ENCODE data around the gene IBA57. TPM values are rescaled to one million over a fixed set of nuclear protein-coding genes. Genes with fewer than 3 reads are reported as not detected.

Gene IBA57
- polyA plus RNA-seq, 1 of the 3 experiments (the other 2 are of a cell fraction) = 1.8 TPM

GRCh38 chr1:228156941-228157728, 8.5 kb upstream of the IBA57 start:
- CTCF ChIA-PET = interaction anchor here (0.6 kb wide), 2 partner anchors 59 to 148 kb away, joined by 3 read pairs; no protein-coding TSS in a partner anchor
- POLR2A ChIA-PET = no interaction called here

GRCh38 chr1:228157729-228158126, 7.9 kb upstream of the IBA57 start:
- no peak overlapping the region for H3K4me2 ChIP-seq
- DNase-seq = no peak
- H3F3A ChIP-seq (replicated peaks; ENCODE audit: insufficient read depth) = no peaks in the 10 kb centered on the region
- H2AFZ ChIP-seq (ENCODE audit: low read depth) = no peak overlapping the region
- no peaks in the 10 kb centered on the region for H4K20me1 ChIP-seq (ENCODE audit: insufficient read depth)
- no peaks in the 10 kb centered on the region for H3K36me3 ChIP-seq (replicated peaks in 1 of 2; ENCODE audit: control insufficient read depth in 1 of 2, insufficient read depth in 2 of 2, low read length in 1 of 2)
- H3K4me3 ChIP-seq (ENCODE audit: low read depth in 2 of 2, low read length in 1 of 2) = no peak overlapping the region
- 91% methylated on average over 27 of the region's 43 CpGs for WGBS (ENCODE audit: low lambda C conversion rate)
- no peaks in the 10 kb centered on the region for H3K9me2 ChIP-seq
- ChIA-PET POLR2A (no interaction called here), CTCF (interaction anchor here (0.6 kb wide), 1 partner anchor 60 kb away, joined by 3 read pairs; no protein-coding TSS in a partner anchor)
- H3K4me1 ChIP-seq (ENCODE audit: control insufficient read depth in 1 of 2, insufficient read depth in 2 of 2, low read depth in 1 of 2, low read length in 1 of 2) = peaks cover 0 to 11% of the 10 kb centered on the region in 2 experiments; a peak in 1 of 4 replicates
- no peak overlapping the region for H3K27ac ChIP-seq (ENCODE audit: low read depth in 2 of 2, low read length in 1 of 2)
- no peak overlapping the region for H3K9ac ChIP-seq
- H3K9me3 ChIP-seq = no peaks in the 10 kb centered on the region
- no peaks in the 10 kb centered on the region for H3K79me2 ChIP-seq (ENCODE audit: insufficient read depth)
- no peaks in the 10 kb centered on the region for H3K27me3 ChIP-seq (ENCODE audit: insufficient read depth)
- TF ChIP-seq RAD21 (IDR thresholded peaks at IDR 0.05; ENCODE audit: low read length) (no peak), REST (IDR thresholded peaks at IDR 0.05; ENCODE audit: low read depth, low read length) (no peak), RCOR1 (IDR thresholded peaks at IDR 0.05; ENCODE audit: low read length) (no peak), POLR2AphosphoS5 (IDR thresholded peaks at IDR 0.05; ENCODE audit: low read depth, low read length) (no peak), TAF1 (IDR thresholded peaks at IDR 0.05; ENCODE audit: borderline replicate concordance, low read depth, low read length) (no peak), JUND (IDR thresholded peaks at IDR 0.05) (no peak), TCF12 (IDR thresholded peaks at IDR 0.05) (no peak), YY1 (IDR thresholded peaks at IDR 0.05; ENCODE audit: low read depth) (no peak)
- TF ChIP-seq, protein P1, sequence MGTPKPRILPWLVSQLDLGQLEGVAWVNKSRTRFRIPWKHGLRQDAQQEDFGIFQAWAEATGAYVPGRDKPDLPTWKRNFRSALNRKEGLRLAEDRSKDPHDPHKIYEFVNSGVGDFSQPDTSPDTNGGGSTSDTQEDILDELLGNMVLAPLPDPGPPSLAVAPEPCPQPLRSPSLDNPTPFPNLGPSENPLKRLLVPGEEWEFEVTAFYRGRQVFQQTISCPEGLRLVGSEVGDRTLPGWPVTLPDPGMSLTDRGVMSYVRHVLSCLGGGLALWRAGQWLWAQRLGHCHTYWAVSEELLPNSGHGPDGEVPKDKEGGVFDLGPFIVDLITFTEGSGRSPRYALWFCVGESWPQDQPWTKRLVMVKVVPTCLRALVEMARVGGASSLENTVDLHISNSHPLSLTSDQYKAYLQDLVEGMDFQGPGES (IDR thresholded peaks at IDR 0.05; ENCODE audit: low read depth, low read length) = no peak

More at GRCh38 chr1:228156941-228157728, 8.5 kb upstream of the IBA57 start:
- H3K27me3 ChIP-seq (ENCODE audit: insufficient read depth) = no peaks in the 10 kb centered on the region
- no peak overlapping the region for H3K4me3 ChIP-seq (ENCODE audit: low read depth in 2 of 2, low read length in 1 of 2)
- no peaks in the 10 kb centered on the region for H3K79me2 ChIP-seq (ENCODE audit: insufficient read depth)
- TF ChIP-seq FOSL2 (IDR thresholded peaks at IDR 0.05; ENCODE audit: borderline replicate concordance, low read depth) = no peak
- no peak for TF ChIP-seq FOXJ3 (CRISPR knock-in tag; IDR thresholded peaks at IDR 0.05)
- TF ChIP-seq CHD2 (IDR thresholded peaks at IDR 0.05; ENCODE audit: low read length, partially characterized antibody) = no peak
- TF ChIP-seq TAF1 (IDR thresholded peaks at IDR 0.05; ENCODE audit: borderline replicate concordance, low read depth, low read length) = no peak
- TF ChIP-seq RCOR1 (IDR thresholded peaks at IDR 0.05; ENCODE audit: low read length) = no peak
- TF ChIP-seq REST (IDR thresholded peaks at IDR 0.05; ENCODE audit: low read depth, low read length) = no peak
- no peak for TF ChIP-seq FOXM1 (IDR thresholded peaks at IDR 0.05; ENCODE audit: low read depth)
- H3K9ac ChIP-seq = no peak overlapping the region
- H3K27ac ChIP-seq (ENCODE audit: low read depth in 2 of 2, low read length in 1 of 2) = no peak overlapping the region
- H3K9me3 ChIP-seq = no peaks in the 10 kb centered on the region
- H3K4me2 ChIP-seq = no peak overlapping the region
- H3K9me2 ChIP-seq = no peaks in the 10 kb centered on the region
- H4K20me1 ChIP-seq (ENCODE audit: insufficient read depth) = no peaks in the 10 kb centered on the region
- 58% methylated on average over 16 of the region's 24 CpGs for WGBS (ENCODE audit: low lambda C conversion rate)
- no peaks in the 10 kb centered on the region for H3K36me3 ChIP-seq (replicated peaks in 1 of 2; ENCODE audit: control insufficient read depth in 1 of 2, insufficient read depth in 2 of 2, low read length in 1 of 2)
- no peak for DNase-seq
- H3K4me1 ChIP-seq (ENCODE audit: control insufficient read depth in 1 of 2, insufficient read depth in 2 of 2, low read depth in 1 of 2, low read length in 1 of 2) = peaks cover 0 to 5% of the 10 kb centered on the region in 2 experiments; a peak in 1 of 4 replicates
- H2AFZ ChIP-seq (ENCODE audit: low read depth) = no peak overlapping the region
- no peaks in the 10 kb centered on the region for H3F3A ChIP-seq (replicated peaks; ENCODE audit: insufficient read depth)
